NCI-H345 (cell line): ENCODE measurements around the gene RNPS1.
A peak's percentile ranks its signal among the peaks of the same experiment; 100 is the strongest.
"Not testable (repeated sequence)": the region's sequence is repeated elsewhere in the genome, so short reads cannot be mapped to it uniquely, and the experiment has no call there.

Source experiments
- DNase-seq: peaks from one replicate; lab custom pipeline; 2025; lab: John Stamatoyannopoulos, UW

Gene RNPS1

GRCh38 chr16:2282866-2283555 is 15.1 kb upstream of the RNPS1 start:
- DNase-seq = no peak

GRCh38 chr16:2282262-2282661 is 14.3 kb upstream of the RNPS1 start:
- no peak for DNase-seq

DNA sequence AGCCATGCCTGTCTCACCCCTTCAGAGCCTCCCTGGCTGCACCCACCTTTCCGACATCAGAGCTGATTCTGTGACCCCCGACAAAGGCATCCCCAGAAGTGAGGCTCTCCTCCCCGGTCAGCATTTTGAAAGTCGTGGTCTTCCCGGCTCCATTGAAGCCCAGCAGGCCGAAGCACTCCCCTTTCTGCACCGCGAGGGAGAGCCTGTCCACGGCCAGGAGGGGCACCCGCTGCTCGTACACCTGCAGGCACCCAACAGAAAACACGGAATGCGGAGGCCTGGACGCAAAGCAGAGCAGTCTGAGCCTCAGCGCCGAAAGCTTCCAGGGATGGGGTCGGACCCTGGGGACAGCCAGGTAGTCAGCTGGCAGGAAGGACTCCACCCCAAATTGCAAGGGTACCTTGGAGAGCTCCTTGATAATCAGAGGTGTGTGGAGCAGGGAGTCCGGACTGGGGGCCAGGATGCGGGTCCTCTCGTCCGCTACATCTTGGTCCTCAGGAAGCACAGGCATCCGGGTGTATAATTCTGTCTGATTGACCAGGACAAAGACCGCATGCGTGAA is 13.1 kb upstream of the RNPS1 start:
- no peak for DNase-seq

DNA sequence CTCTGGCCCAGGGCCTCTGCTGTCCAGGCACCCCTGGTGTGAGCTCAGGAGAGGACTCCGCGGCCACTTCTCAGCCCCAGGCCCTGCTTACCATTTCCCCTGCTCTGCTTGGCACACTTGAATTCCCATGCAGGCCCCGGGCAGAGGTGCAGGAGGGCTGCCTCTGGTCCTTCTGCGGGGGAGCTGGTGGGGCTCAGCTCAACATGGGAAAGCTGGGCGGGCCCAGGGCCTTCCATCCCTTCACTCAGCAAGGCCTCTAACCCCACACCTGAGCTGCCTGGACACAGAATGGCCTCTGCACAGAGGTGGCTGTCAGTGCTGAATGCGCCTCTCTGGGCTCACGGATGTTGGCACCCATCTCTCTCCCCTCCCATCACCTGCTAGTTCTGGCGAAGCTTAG is 12.5 kb upstream of the RNPS1 start:
- DNase-seq = no peak

- no peak for DNase-seq
Measured at GRCh38 chr16:2278956-2279800, 11.3 kb upstream of the RNPS1 start.

GRCh38 chr16:2278272-2278608 is 10.3 kb upstream of the RNPS1 start:
- DNase-seq = no peak

- no peak for DNase-seq
Measured at GRCh38 chr16:2277466-2278271, 9.7 kb upstream of the RNPS1 start.

GRCh38 chr16:2276368-2277195 is 8.7 kb upstream of the RNPS1 start:
- no peak for DNase-seq

- DNase-seq = no peak
Measured at GRCh38 chr16:2275476-2276367, 7.8 kb upstream of the RNPS1 start.

DNA sequence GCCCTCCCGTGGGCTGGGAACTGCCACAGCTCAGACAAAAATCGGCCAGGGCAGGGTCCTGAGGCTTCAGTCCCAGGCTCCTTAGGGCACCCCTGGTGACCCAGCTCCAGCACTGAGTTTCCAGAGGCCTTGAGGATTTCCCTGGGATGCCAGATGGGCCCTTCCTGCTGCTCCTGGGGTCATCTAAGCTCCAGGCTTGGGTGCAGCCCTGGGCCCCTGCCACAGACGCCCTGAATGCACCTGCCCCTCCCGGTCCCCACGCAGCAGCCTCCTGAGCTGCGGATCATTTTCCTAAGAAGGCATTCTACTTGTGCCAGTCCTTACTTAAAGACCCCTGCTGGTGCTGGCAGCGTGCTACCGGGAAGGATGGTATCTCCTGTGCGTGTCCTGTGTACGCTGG is 6.0 kb upstream of the RNPS1 start:
- no peak for DNase-seq

DNA sequence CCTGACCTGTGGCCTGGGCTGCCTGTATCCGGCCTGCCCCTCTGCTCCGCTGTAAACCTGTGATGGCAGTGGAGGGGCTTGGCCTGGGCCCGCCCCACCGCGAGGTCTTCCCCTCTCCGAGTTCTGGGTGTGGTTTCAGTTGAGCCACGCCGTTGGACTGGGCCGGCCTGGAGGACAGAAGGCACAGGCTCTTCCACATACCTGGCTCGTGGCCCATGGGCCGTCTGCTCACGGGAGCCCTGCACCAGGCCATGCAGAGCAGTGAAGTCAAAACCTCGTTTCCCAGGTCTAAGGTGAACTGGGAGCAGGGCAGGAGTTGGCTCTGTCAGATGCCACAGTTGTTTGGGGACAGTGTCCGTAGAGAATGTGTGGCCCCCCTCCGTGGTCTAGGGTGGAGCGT is 5.6 kb upstream of the RNPS1 start:
- DNase-seq = no peak

GRCh38 chr16:2271848-2272461 is 4.0 kb upstream of the RNPS1 start:
- DNase-seq = no peak

DNA sequence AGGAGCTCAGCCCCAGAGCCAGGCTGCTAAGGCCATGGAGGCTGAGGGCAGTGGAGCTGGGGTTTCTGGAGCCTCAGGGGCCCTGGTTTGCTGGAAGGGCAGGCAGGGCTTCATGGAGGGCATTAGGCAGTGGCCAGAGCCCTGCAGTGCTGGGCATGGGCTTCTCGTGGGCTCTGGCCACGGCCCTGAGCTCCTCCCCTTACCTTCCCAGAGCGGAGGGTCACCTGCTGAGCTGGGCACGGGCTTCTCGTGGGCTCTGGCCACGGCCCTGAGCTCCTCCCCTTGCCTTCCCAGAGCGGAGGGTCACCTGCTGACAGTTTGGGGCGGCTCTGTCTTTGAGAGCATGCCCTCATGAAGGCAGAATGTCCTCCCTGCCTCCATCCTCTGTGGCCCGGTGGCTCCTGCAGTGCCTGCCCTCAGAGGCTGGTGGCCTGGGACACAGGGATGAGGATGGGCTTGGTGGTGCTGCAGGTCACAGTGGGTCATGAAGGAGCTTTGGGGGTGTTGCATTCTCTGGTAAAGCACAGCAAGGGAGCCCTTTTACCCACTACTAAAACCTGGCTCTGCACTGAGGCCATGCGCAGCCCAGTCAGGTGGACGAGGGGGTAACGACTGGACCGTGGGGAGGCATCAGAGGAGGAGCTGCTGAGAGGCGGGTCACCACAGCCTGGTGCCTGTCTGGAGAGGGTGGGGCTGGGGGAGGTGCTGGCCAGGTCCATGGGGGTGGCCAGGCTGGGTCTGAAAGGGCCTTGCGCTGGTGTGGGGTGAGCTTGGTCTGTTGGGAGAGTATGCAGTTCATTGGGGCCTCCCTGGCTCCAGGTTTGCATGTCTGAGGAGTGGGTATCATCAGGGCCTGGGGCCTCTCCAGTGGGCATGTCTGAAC is 2.9 kb upstream of the RNPS1 start:
- no peak for DNase-seq

- no peak for DNase-seq
Measured at GRCh38 chr16:2270070-2270462, 2.1 kb upstream of the RNPS1 start.

DNA sequence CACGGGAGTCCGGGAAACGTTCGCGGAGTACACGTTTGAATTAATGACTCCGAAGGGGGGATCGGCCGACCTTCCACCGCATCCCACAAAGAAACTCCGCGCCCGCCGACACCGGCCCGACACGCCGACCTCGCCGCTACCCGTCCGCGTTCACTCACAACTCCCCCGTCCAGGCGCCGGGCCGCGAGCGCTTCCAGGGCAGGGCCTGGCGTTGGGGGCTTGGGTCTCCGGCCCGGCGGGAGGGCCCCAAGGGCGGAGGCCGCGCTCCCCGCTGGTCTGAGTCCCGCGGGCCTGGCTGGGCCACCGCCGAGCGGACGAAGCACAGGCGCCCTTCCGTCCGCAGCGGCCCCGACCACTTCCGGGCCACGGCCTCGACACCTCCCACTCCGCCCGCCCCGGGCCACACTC is 417 bp downstream of the RNPS1 start:
- DNase-seq = peak; percentile 68

DNA sequence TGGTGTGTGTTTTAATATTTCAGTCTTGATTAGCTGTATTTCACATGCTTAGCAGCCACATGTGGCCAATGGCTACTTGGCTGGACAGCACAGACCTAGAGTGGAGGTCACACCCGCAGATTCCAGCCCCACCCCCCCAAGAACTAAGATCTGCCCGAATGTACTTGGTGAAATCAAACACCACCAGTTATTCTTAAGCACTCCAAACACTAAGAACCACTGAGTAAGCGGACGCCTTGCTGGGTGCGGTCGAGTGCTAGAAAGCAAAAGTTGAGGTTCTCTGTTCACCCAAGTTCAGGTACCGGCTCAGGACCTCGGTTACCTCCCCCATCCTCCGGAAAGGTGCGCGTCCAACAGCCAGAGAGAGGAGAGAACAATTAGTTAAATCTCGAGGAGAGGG is 1.0 kb downstream of the RNPS1 start:
- not testable (repeated sequence) for DNase-seq

GRCh38 chr16:2263026-2263425 is 4.9 kb downstream of the RNPS1 start:
- not testable (repeated sequence) for DNase-seq

DNA sequence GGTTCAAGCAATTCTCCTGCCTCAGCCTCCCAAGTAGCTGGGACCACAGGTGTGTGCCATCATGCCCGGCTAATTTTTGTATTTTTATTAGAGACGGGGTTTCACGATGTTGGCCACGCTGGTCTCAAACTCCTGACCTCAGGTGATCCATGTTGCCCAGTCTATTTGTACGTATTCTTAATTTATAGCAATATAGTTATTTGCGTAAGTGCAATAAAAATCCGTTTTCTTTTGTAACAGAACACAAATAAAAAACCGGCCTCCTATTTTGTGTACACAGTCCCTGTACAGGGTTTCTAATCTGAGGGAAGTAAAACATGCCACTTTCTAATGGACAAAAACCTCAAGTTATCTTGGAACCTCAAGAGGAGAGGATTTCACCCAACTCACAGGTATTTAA is 7.7 kb downstream of the RNPS1 start:
- DNase-seq = no peak

DNA sequence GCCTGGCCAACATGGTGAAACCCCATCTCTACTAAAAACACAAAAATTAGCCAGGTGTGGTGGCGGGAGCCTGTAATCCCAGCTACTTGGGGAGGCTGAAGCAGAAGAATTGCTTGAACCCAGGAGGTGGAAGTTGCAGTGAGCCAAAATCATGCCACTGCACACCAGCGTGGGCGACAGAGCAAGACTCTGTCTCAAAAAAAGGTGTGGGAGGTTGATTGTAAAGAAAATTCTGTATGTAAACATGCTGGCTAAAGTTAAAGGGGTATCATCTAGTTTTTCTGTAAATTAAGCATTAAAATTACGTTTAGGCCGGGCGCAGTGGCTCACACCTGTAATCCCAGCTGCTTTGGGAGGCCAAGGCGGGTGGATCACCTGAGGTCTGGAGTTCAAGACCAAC is 9.4 kb downstream of the RNPS1 start:
- not testable (repeated sequence) for DNase-seq
